Esophagus squamous epithelium (tissue), 4 donors: Measurements from ENCODE around the gene CNTNAP4.

Experiments
- CTCF ChIP-seq, 6 experiments: fragments of 450-650 bp in 4 of 6; fragments of 200-600 bp in 2 of 6; sonication (generic) in 2 of 6; IDR thresholded peaks; one replicate each; pipeline ENCODE4 v1.5.1; 2016 to 2019; ENCODE audit warnings: antibody characterized with exemption in 6 of 6, mild to moderate bottlenecking in 4 of 6, moderate library complexity in 4 of 6
- POLR2A ChIP-seq, 4 donors: fragments of 450-650 bp; IDR thresholded peaks; one replicate each; pipeline ENCODE4 v1.6.1; 2017; ENCODE audit warnings: antibody characterized with exemption in 4 of 4, mild to moderate bottlenecking in 4 of 4, moderate library complexity in 3 of 4

DNA sequence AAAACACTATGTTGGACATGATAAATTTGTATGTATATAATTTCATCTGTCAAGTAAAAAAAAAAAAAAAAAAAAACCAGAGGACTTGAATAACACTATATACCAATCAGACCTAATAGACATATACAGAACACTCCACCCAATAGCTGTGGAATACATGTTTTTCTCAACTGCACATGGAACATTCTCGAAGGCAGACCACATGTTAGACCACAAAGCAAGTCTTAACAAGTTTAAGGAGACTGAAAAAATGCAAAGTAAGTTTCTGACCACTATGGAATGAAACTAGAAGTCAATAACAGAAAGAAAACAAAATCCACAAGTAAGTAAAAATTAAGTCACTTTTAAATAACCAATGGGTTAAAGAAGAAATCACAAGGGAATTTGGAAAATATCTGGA lies 8.4 kb upstream of the CNTNAP4 start:
- TF ChIP-seq POLR2A (IDR thresholded peaks at IDR 0.05), result no peak
- no peak for TF ChIP-seq CTCF (IDR thresholded peaks at IDR 0.05)
